Peyer's patch (tissue), 4 donors: Measurements from ENCODE around the gene GTSE1. TPM values are rescaled to one million over a fixed set of nuclear protein-coding genes. Genes with fewer than 3 reads are reported as not detected.
"Not testable (repeated sequence)": the region's sequence is repeated elsewhere in the genome, so short reads cannot be mapped to it uniquely, and the experiment has no call there.

Source experiments
- DNase-seq, 3 donors: peaks; one replicate each; pipeline ENCODE4 v3.0.0-alpha.2; 2017 to 2019
- H3K27ac ChIP-seq, 4 donors: fragments of 200-600 bp; sonication (generic); one replicate each; pipeline ENCODE4 v1.5.1; 2016 to 2019
- H3K27me3 ChIP-seq, 2 donors: fragments of 200-600 bp; sonication (generic); one replicate each; pipeline ENCODE4 v1.5.1; 2019
- H3K36me3 ChIP-seq, 3 donors: fragments of 200-600 bp; sonication (generic); one replicate each; pipeline ENCODE4 v1.5.1; 2016 to 2019
- H3K4me1 ChIP-seq, 4 donors: fragments of 200-600 bp; sonication (generic); one replicate each; pipeline ENCODE4 v1.5.1; 2016 to 2019
- H3K4me3 ChIP-seq, 4 donors: fragments of 200-600 bp; sonication (generic); 1 replicate in 3 of 4; 2 replicates in 1 of 4; pipeline ENCODE4 v1.5.1; 2016 to 2019; ENCODE audit warnings: mild to moderate bottlenecking in 1 of 4
- H3K9me3 ChIP-seq, 4 donors: fragments of 200-600 bp; sonication (generic); one replicate each; pipeline ENCODE4 v1.5.1; 2016 to 2019; ENCODE audit warnings: mild to moderate bottlenecking in 1 of 4
- POLR2A ChIP-seq, 2 donors: fragments of 450-650 bp; IDR thresholded peaks; one replicate each; pipeline ENCODE4 v1.5.1; 2017; ENCODE audit warnings: antibody characterized with exemption in 2 of 2, mild to moderate bottlenecking in 2 of 2, moderate library complexity in 2 of 2
- total RNA-seq, 4 donors: library from RNA; depleted of rRNA; stranded (reverse); fragments of >200 nt; gene quantifications; one replicate each; pipeline ENCODE4 v1.1.0, GENCODE V29; 2016
- TF ChIP-seq, protein P1 (sequence below), 6 experiments: fragments of 450-650 bp in 4 of 6; fragments of 200-600 bp in 2 of 6; sonication (generic) in 1 of 6; IDR thresholded peaks; one replicate each; pipeline ENCODE4 v1.5.1; 2017 to 2019; ENCODE audit warnings: antibody characterized with exemption in 6 of 6, mild to moderate bottlenecking in 3 of 6, moderate library complexity in 1 of 6

The GTSE1 gene
- total RNA-seq, 4 donors from 2014 or later: 2.3 to 14.9 (median 5.9) TPM

DNA sequence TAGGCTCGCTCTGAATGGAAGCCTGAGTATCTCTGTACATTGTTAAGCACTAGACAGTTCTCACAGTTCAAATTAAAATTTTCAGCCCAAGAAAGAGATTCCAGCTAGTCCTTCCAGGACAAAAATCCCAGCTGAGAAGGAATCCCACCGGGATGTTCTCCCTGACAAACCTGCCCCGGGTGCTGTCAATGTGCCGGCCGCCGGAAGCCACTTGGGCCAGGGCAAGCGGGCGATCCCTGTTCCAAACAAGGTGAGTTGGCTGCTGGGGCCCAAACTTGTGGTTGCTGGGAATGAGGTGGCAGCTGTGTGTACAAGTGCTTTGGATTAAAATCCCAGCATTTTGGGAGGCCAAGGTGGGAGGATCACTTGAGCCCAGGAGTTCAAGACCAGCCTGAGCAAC is 15.4 kb downstream of the GTSE1 start:
- no peak overlapping the region for H3K4me3 ChIP-seq
- peak in 1 of 3 donors; percentile 15 for DNase-seq
- H3K9me3 ChIP-seq: no peaks in the 10 kb centered on the region
- H3K36me3 ChIP-seq: peaks cover 0 to 4% (median 0%) of the 10 kb centered on the region in 3 donors
- no peak for TF ChIP-seq POLR2A (IDR thresholded peaks at IDR 0.05)
- TF ChIP-seq, protein P1, sequence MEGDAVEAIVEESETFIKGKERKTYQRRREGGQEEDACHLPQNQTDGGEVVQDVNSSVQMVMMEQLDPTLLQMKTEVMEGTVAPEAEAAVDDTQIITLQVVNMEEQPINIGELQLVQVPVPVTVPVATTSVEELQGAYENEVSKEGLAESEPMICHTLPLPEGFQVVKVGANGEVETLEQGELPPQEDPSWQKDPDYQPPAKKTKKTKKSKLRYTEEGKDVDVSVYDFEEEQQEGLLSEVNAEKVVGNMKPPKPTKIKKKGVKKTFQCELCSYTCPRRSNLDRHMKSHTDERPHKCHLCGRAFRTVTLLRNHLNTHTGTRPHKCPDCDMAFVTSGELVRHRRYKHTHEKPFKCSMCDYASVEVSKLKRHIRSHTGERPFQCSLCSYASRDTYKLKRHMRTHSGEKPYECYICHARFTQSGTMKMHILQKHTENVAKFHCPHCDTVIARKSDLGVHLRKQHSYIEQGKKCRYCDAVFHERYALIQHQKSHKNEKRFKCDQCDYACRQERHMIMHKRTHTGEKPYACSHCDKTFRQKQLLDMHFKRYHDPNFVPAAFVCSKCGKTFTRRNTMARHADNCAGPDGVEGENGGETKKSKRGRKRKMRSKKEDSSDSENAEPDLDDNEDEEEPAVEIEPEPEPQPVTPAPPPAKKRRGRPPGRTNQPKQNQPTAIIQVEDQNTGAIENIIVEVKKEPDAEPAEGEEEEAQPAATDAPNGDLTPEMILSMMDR (IDR thresholded peaks at IDR 0.05): no peak
- no peaks in the 10 kb centered on the region for H3K4me1 ChIP-seq
- H3K27ac ChIP-seq: no peak overlapping the region
- no peaks in the 10 kb centered on the region for H3K27me3 ChIP-seq

DNA sequence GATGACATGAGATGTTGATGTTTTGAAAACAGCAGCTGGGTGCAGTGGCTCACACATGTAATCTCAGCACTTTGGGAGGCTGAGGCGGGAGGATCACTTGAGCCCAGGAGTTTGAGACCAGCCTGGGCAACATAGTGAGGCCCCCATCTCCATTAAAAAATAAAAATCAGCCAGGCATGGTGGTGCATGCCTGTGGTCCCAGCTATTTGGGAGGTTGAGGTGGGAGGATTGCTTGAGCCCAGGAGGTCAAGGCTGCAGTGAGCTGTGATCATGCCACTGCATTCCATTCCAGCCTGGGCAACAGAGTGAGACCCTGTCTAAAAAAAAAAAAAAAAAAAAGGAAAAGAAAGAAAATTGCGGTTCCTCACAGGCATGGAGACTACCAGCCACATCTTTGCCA is 16.2 kb downstream of the GTSE1 start:
- not testable (repeated sequence) for H3K9me3 ChIP-seq, DNase-seq, H3K4me1 ChIP-seq, H3K4me3 ChIP-seq, H3K36me3 ChIP-seq, H3K27me3 ChIP-seq, H3K27ac ChIP-seq

DNA sequence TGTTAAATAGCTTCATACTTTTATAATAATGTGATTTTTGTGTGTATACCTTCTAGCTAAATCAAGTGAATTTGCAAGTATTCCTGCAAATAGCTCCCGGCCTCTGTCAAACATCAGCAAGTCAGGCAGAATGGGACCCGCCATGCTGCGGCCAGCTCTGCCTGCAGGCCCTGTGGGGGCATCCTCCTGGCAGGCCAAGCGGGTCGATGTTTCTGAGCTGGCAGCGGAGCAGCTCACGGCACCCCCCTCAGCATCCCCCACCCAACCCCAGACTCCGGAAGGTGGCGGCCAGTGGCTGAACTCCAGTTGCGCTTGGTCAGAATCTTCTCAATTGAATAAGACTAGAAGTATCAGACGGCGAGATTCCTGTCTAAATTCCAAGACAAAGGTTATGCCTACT is 19.3 kb downstream of the GTSE1 start:
- Histone ChIP-seq H3K27me3 (no peaks in the 10 kb centered on the region), H3K4me1 (no peaks in the 10 kb centered on the region), H3K36me3 (no peaks in the 10 kb centered on the region), H3K27ac (no peak overlapping the region), H3K9me3 (no peaks in the 10 kb centered on the region), H3K4me3 (no peak overlapping the region)
- no peak for TF ChIP-seq POLR2A (IDR thresholded peaks at IDR 0.05)
- TF ChIP-seq, protein P1 (IDR thresholded peaks at IDR 0.05): no peak
- DNase-seq: peak in 1 of 3 donors; percentile 27

DNA sequence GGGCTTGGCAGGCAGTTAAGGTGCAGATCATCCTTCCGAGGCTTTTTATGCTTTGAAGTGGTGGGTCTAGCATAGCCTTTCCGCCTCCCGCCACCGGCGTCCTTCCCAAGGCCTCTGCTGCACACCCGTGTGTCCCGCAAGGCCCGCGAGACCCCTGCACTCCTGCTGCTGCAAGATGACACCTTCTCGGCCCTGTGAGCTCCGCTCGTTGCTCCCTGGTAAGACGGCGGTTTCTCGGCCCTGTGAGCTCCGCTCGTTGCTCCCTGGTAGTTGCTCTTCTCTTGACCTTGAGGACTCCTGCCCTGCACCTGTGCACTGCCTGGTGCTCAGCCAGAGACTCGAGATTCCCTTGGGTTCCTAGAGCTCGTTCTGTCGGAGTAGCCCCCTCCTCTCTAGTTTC is 21.0 kb downstream of the GTSE1 start:
- no peak for TF ChIP-seq POLR2A (IDR thresholded peaks at IDR 0.05)
- TF ChIP-seq, protein P1 (IDR thresholded peaks at IDR 0.05): no peak
- no peaks in the 10 kb centered on the region for H3K27me3 ChIP-seq
- no peak overlapping the region for H3K4me3 ChIP-seq
- no peaks in the 10 kb centered on the region for H3K36me3 ChIP-seq
- H3K4me1 ChIP-seq: no peaks in the 10 kb centered on the region
- DNase-seq: peak in 1 of 3 donors; percentile 26
- H3K9me3 ChIP-seq: no peaks in the 10 kb centered on the region
- no peak overlapping the region for H3K27ac ChIP-seq

DNA sequence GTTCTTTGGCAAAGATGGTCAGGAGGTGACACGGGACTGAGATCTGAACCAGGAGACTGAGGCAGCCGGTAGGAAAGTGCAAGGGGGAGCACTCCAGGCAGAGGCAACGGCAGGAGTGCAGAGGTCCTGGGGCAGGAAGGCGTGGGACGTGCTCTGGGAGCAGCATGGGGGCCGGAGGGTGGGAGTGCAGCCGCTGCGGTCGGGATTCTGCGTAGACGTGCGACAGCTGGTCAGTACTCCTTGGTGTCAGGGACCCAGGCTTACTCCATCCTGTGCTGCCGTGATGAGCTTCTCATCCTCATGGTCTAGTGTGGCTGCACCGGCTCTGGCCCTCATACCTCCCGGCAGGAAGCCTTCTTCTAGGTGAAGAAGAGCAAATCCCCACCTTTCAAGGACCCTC is 21.9 kb downstream of the GTSE1 start:
- no peaks in the 10 kb centered on the region for H3K4me1 ChIP-seq
- no peaks in the 10 kb centered on the region for H3K9me3 ChIP-seq
- no peaks in the 10 kb centered on the region for H3K27me3 ChIP-seq
- no peak overlapping the region for H3K27ac ChIP-seq
- peak in 1 of 3 donors; percentile 33 for DNase-seq
- H3K4me3 ChIP-seq: no peak overlapping the region
- H3K36me3 ChIP-seq: no peaks in the 10 kb centered on the region
- TF ChIP-seq, protein P1 (IDR thresholded peaks at IDR 0.05): no peak
- no peak for TF ChIP-seq POLR2A (IDR thresholded peaks at IDR 0.05)

DNA sequence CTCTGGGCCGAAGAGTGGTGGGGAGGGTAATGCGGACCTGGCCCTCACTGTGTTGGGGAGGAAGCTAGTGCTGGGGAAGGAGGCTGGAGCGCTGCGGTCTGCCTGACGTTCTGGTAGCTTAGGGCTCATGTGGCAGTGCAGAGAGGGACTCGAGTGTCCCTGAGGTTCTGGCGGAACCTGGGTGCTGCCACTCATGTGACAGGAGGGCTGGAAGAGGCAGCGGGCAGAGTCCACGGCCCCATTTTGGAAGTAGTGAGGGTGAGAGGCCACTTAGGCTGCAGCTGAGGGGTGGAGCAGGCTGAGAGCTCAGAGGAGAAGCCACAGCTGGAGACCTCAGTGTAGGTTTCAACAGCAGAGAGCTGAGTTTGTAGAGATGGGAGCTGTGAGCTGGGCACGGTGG is 22.6 kb downstream of the GTSE1 start:
- peak in 1 of 3 donors; percentile 15 for DNase-seq
- TF ChIP-seq, protein P1 (IDR thresholded peaks at IDR 0.05): no peak
- TF ChIP-seq POLR2A (IDR thresholded peaks at IDR 0.05): no peak
- Histone ChIP-seq H3K36me3 (no peaks in the 10 kb centered on the region), H3K4me3 (no peak overlapping the region), H3K27me3 (no peaks in the 10 kb centered on the region), H3K27ac (no peak overlapping the region), H3K9me3 (no peaks in the 10 kb centered on the region), H3K4me1 (no peaks in the 10 kb centered on the region)
